Psoas muscle (tissue), 8 donors: ENCODE results near the gene GCH1. TPM values are rescaled to one million over a fixed set of nuclear protein-coding genes. Genes with fewer than 3 reads are reported as not detected.
"Not testable (repeated sequence)": the region's sequence is repeated elsewhere in the genome, so short reads cannot be mapped to it uniquely, and the experiment has no call there.

Experiments
- ATAC-seq, 4 donors: fragments of 200-7000 bp; cut with Tn5 transposase; one replicate each; pipeline ENCODE4 v1.9.1; 2020; ENCODE audit warnings: moderate library complexity in 3 of 4, mild to moderate bottlenecking in 2 of 4
- DNase-seq, 2 donors: peaks; one replicate each; pipeline ENCODE4 v3.0.0-alpha.2; 2020
- H3K27ac ChIP-seq: fragments of 200-600 bp; one replicate; pipeline ENCODE4 v1.8.0; 2022
- H3K27me3 ChIP-seq, 3 donors: fragments of 200-600 bp in 1 of 3; one replicate each; pipeline versions ENCODE4 v1.6.1 to v1.8.0; 2013 to 2022; ENCODE audit warnings: low read length in 2 of 3, mild to moderate bottlenecking in 2 of 3, moderate library complexity in 1 of 3; ENCODE audit not compliant: insufficient read depth in 3 of 3
- H3K36me3 ChIP-seq, 2 donors: fragments of 200-600 bp in 1 of 2; one replicate each; pipeline versions ENCODE4 v1.6.1 to v1.8.0; 2013 to 2022; ENCODE audit warnings: low read depth in 1 of 2, mild to moderate bottlenecking in 1 of 2, moderate library complexity in 1 of 2; ENCODE audit not compliant: insufficient read depth in 1 of 2
- H3K4me1 ChIP-seq: fragments of 200-600 bp; one replicate; pipeline ENCODE4 v1.8.0; 2022
- H3K4me3 ChIP-seq: fragments of 200-600 bp; one replicate; pipeline ENCODE4 v1.8.0; 2022; ENCODE audit warnings: mild to moderate bottlenecking
- H3K9me3 ChIP-seq: fragments of 200-600 bp; one replicate; pipeline ENCODE4 v1.8.0; 2022
- CTCF ChIP-seq: fragments of 200-600 bp; IDR thresholded peaks from one replicate; pipeline ENCODE4 v1.8.0; 2022; ENCODE audit warnings: antibody characterized with exemption
- WGBS, 3 donors: extraction: QIAGEN DNeasy Blood & Tissue Kit; methylation state at CpG; one replicate each; pipeline versions ENCODE4 v1.1.6 to v1.1.7; 2013; 5-methylcytosine and 5-hydroxymethylcytosine counted together
- intact Hi-C, 2 donors: fragments of 100-400 bp; cut with DNase I; formaldehyde crosslinking; loops; one replicate each; pipeline versions ENCODE4 v1.11.0 to v1.14.2; 2022
- polyA plus RNA-seq, 3 donors: library from polyadenylated mRNA; stranded (reverse); fragments of 200-250 nt; gene quantifications; one replicate each; pipeline ENCODE4 v1.2.3, GENCODE V29; 2013
- total RNA-seq, 4 donors: library from RNA; stranded (reverse); fragmentation: NEBNext Ultra II Directional in 2 of 4; extraction: Animal tissue kit (Norgen Biotek cat#: 25700) in 2 of 4; gene quantifications; one replicate each; pipeline versions ENCODE4 v1.2.1 to v1.2.4, GENCODE V29; 2021 to 2023
- donor health status: healthy with polysubstance abuse.
- donor health status: DM: no; HTN: no; CAD: no; lungs with moderate emphysema.
- donor health status: Bipolar disorder and iron deficiency.
- donor health status: healthy.
- donor health status: DM: yes; HTN: yes; CAD: no.
- donor health status: DM: no; HTN: no; CAD: no.
- donor health status: DM: no; HTN: no; CAD: no.
- donor health status: DM: yes; HTN: yes; CAD: no.

Gene GCH1
- total and polyA plus RNA-seq, 7 donors = 0.65 to 1.4 (median 1.1) TPM

- Histone ChIP-seq H3K36me3 (no peaks in the 10 kb centered on the region), H3K9me3 (no peaks in the 10 kb centered on the region), H3K27ac (no peak overlapping the region), H3K4me3 (no peak overlapping the region), H3K27me3 (no peaks in the 10 kb centered on the region), H3K4me1 (peaks cover 7% of the 10 kb centered on the region)
- intact Hi-C loops = no loop called here
- ATAC-seq (no peak), DNase-seq (no peak)
- no peak for TF ChIP-seq CTCF
- 68 to 75% (median 73%) methylated on average over 5 of the region's 5 CpGs for WGBS, 3 donors
Measured at GRCh38 chr14:54877015-54877702, 25.5 kb downstream of the GCH1 start.

- DNase-seq, intact Hi-C loops, H3K36me3 ChIP-seq: not testable (repeated sequence)
Measured at GRCh38 chr14:54875648-54876047, 27.0 kb downstream of the GCH1 start.

GRCh38 chr14:54870154-54871090 is 32.2 kb downstream of the GCH1 start:
- intact Hi-C loops, H3K27me3 ChIP-seq, H3K4me1 ChIP-seq, H3K36me3 ChIP-seq, ATAC-seq, H3K9me3 ChIP-seq, DNase-seq, H3K27ac ChIP-seq: not testable (repeated sequence)
- WGBS, 3 donors = 32 to 57% (median 36%) methylated on average over 27 of the region's 27 CpGs
- peak overlapping the region; percentile 59 for H3K4me3 ChIP-seq

More at GRCh38 chr14:54875648-54876047, 27.0 kb downstream of the GCH1 start:
- not testable (repeated sequence) for H3K9me3 ChIP-seq, H3K27ac ChIP-seq, H3K27me3 ChIP-seq, H3K4me3 ChIP-seq, H3K4me1 ChIP-seq, ATAC-seq
- 92 to 100% (median 94%) methylated on average over 1 to 2 of the region's 2 CpGs for WGBS, 3 donors

- Histone ChIP-seq H3K36me3 (no peaks in the 10 kb centered on the region), H3K27ac (no peak overlapping the region), H3K9me3 (no peaks in the 10 kb centered on the region), H3K4me3 (no peak overlapping the region), H3K27me3 (no peaks in the 10 kb centered on the region), H3K4me1 (no peaks in the 10 kb centered on the region)
- no peak for TF ChIP-seq CTCF
- intact Hi-C loops = no loop called here
- DNase-seq (no peak), ATAC-seq (no peak)
- 34 to 58% (median 44%) methylated on average over 3 of the region's 3 CpGs for WGBS, 3 donors
Measured at GRCh38 chr14:54867011-54867410, 35.6 kb downstream of the GCH1 start.

- H3K4me3 ChIP-seq = no peak overlapping the region
- TF ChIP-seq CTCF = no peak
- no peak overlapping the region for H3K27ac ChIP-seq
- H3K4me1 ChIP-seq = no peaks in the 10 kb centered on the region
- intact Hi-C loops = no loop called here
- 71 to 74% (median 74%) methylated on average over 4 of the region's 4 CpGs for WGBS, 3 donors
- H3K36me3 ChIP-seq = no peaks in the 10 kb centered on the region
- no peaks in the 10 kb centered on the region for H3K27me3 ChIP-seq
- H3K9me3 ChIP-seq = no peaks in the 10 kb centered on the region
- ATAC-seq = no peak
- no peak for DNase-seq
Measured at GRCh38 chr14:54866588-54866987, 36.0 kb downstream of the GCH1 start.
